Uterus (tissue), 4 donors: Measurements from ENCODE around the gene ATR. TPM values are rescaled to one million over a fixed set of nuclear protein-coding genes. Genes with fewer than 3 reads are reported as not detected.
"Not testable (repeated sequence)": the region's sequence is repeated elsewhere in the genome, so short reads cannot be mapped to it uniquely, and the experiment has no call there.

Experiments
- DNase-seq, 2 donors: peaks; one replicate each; pipeline ENCODE4 v3.0.0-alpha.2; 2019 to 2020
- H3K27ac ChIP-seq, 2 donors: fragments of 200-600 bp; sonication (generic); 1 replicate in 1 of 2; 2 replicates in 1 of 2; pipeline ENCODE4 v1.5.1; 2016 to 2018
- H3K27me3 ChIP-seq, 2 donors: fragments of 200-600 bp; sonication (generic); one replicate each; pipeline ENCODE4 v1.5.1; 2018 to 2019; ENCODE audit warnings: control low read depth in 1 of 2
- H3K36me3 ChIP-seq, 2 donors: fragments of 200-600 bp; sonication (generic); one replicate each; pipeline ENCODE4 v1.5.1; 2019; ENCODE audit warnings: control low read depth in 1 of 2
- H3K4me1 ChIP-seq, 2 donors: fragments of 200-600 bp; sonication (generic); one replicate each; pipeline ENCODE4 v1.5.1; 2018 to 2019; ENCODE audit warnings: control low read depth in 1 of 2
- H3K4me3 ChIP-seq, 2 donors: fragments of 200-600 bp; sonication (generic); 1 replicate in 1 of 2; 2 replicates in 1 of 2; pipeline ENCODE4 v1.5.1; 2018 to 2019; ENCODE audit warnings: mild to moderate bottlenecking in 1 of 2
- H3K9me3 ChIP-seq, 2 donors: fragments of 200-600 bp; sonication (generic); one replicate each; pipeline ENCODE4 v1.5.1; 2019; ENCODE audit warnings: control low read depth in 1 of 2
- CTCF ChIP-seq, 4 experiments: fragments of 200-600 bp in 2 of 4; fragments of 450-650 bp in 2 of 4; sonication (generic) in 2 of 4; IDR thresholded peaks; one replicate each; pipeline ENCODE4 v1.5.1; 2016 to 2019; ENCODE audit warnings: antibody characterized with exemption in 4 of 4, mild to moderate bottlenecking in 2 of 4, moderate library complexity in 1 of 4
- POLR2A ChIP-seq, 2 donors: fragments of 450-650 bp; IDR thresholded peaks; one replicate each; pipeline ENCODE4 v1.6.1; 2016; ENCODE audit warnings: antibody characterized with exemption in 2 of 2, mild to moderate bottlenecking in 1 of 2, moderate library complexity in 1 of 2
- intact Hi-C: fragments of 100-400 bp; cut with DNase I; formaldehyde crosslinking; loops from one replicate; pipeline ENCODE4 v1.15.1; 2023; ENCODE audit warnings: low total_unique reads
- total RNA-seq, 4 donors: library from RNA; depleted of rRNA in 3 of 4; stranded (reverse); fragments of >200 nt in 3 of 4; gene quantifications; one replicate each; pipeline versions ENCODE4 v1.1.0 to v1.2.4, GENCODE V29; 2014 to 2023
- donor health status: DM: yes; HTN: yes; CAD: no.

ATR gene
- total RNA-seq, 4 donors from 2014 or later, result 18.4 to 50.5 (median 31.1) TPM

GRCh38 chr3:142613491-142613890 lies 35.0 kb upstream of the ATR start:
- H3K9me3 ChIP-seq, result no peaks in the 10 kb centered on the region
- intact Hi-C loops, result no loop called here
- no peaks in the 10 kb centered on the region for H3K36me3 ChIP-seq
- no peak for DNase-seq
- H3K27ac ChIP-seq, result no peak overlapping the region
- TF ChIP-seq CTCF (IDR thresholded peaks at IDR 0.05) (no peak), POLR2A (IDR thresholded peaks at IDR 0.05) (no peak)
- no peaks in the 10 kb centered on the region for H3K27me3 ChIP-seq
- no peak overlapping the region for H3K4me3 ChIP-seq
- H3K4me1 ChIP-seq, result no peaks in the 10 kb centered on the region

- Histone ChIP-seq H3K27ac (no peak overlapping the region), H3K4me3 (no peak overlapping the region), H3K4me1 (no peaks in the 10 kb centered on the region), H3K27me3 (no peaks in the 10 kb centered on the region), H3K9me3 (no peaks in the 10 kb centered on the region), H3K36me3 (no peaks in the 10 kb centered on the region)
- TF ChIP-seq CTCF (IDR thresholded peaks at IDR 0.05) (no peak), POLR2A (IDR thresholded peaks at IDR 0.05) (no peak)
- intact Hi-C loops, result no loop called here
- DNase-seq, result no peak
Observed at GRCh38 chr3:142611206-142611605, 32.7 kb upstream of the ATR start.

GRCh38 chr3:142609136-142609535 lies 30.6 kb upstream of the ATR start:
- Histone ChIP-seq H3K27ac (no peak overlapping the region), H3K4me3 (no peak overlapping the region), H3K9me3 (no peaks in the 10 kb centered on the region), H3K36me3 (no peaks in the 10 kb centered on the region), H3K27me3 (no peaks in the 10 kb centered on the region), H3K4me1 (no peaks in the 10 kb centered on the region)
- TF ChIP-seq CTCF (IDR thresholded peaks at IDR 0.05), result no peak
- TF ChIP-seq POLR2A (IDR thresholded peaks at IDR 0.05), result no peak
- no peak for DNase-seq
- intact Hi-C loops, result no loop called here

GRCh38 chr3:142608631-142609030 lies 30.1 kb upstream of the ATR start:
- H3K36me3 ChIP-seq, result no peaks in the 10 kb centered on the region
- H3K9me3 ChIP-seq, result no peaks in the 10 kb centered on the region
- DNase-seq, result no peak
- intact Hi-C loops, result no loop called here
- no peak overlapping the region for H3K4me3 ChIP-seq
- no peaks in the 10 kb centered on the region for H3K27me3 ChIP-seq
- H3K4me1 ChIP-seq, result no peaks in the 10 kb centered on the region
- TF ChIP-seq POLR2A (IDR thresholded peaks at IDR 0.05) (no peak), CTCF (IDR thresholded peaks at IDR 0.05) (no peak)
- H3K27ac ChIP-seq, result no peak overlapping the region

- no peaks in the 10 kb centered on the region for H3K36me3 ChIP-seq
- H3K27ac ChIP-seq, result no peak overlapping the region
- no peak overlapping the region for H3K4me3 ChIP-seq
- H3K4me1 ChIP-seq, result no peaks in the 10 kb centered on the region
- intact Hi-C loops, result no loop called here
- no peaks in the 10 kb centered on the region for H3K27me3 ChIP-seq
- TF ChIP-seq POLR2A (IDR thresholded peaks at IDR 0.05) (no peak), CTCF (IDR thresholded peaks at IDR 0.05) (no peak)
- no peaks in the 10 kb centered on the region for H3K9me3 ChIP-seq
- DNase-seq, result no peak
Observed at GRCh38 chr3:142604940-142605339, 26.4 kb upstream of the ATR start.

- H3K4me3 ChIP-seq, H3K9me3 ChIP-seq, H3K4me1 ChIP-seq, intact Hi-C loops, H3K36me3 ChIP-seq, H3K27me3 ChIP-seq, H3K27ac ChIP-seq, DNase-seq: not testable (repeated sequence)
Observed at GRCh38 chr3:142603386-142603705, 24.8 kb upstream of the ATR start.
